H1 (cell line): ENCODE results near the gene PLB1. TPM values are rescaled to one million over a fixed set of nuclear protein-coding genes. Genes with fewer than 3 reads are reported as not detected.

Experiments used
- CBX5 ChIP-seq: fragments of 300-800, 300-1000 bp; sonication (generic); IDR thresholded peaks from 2 replicates; pipeline ENCODE4 v1.7.1; 2016; ENCODE audit warnings: antibody characterized with exemption, low read length, low read depth
- GTF2F1 ChIP-seq: IDR thresholded peaks from 2 replicates; pipeline ENCODE4 v1.6.1; 2012; ENCODE audit warnings: low read depth, low read length, improper control_type of control experiment, borderline replicate concordance
- HDAC6 ChIP-seq: IDR thresholded peaks from one replicate; pipeline ENCODE4 v1.7.1; 2012; ENCODE audit warnings: low read depth, mild to moderate bottlenecking, inconsistent platforms, low read length, moderate library complexity
- NANOG ChIP-seq: IDR thresholded peaks from 2 replicates; pipeline ENCODE4 v1.6.1; 2011; ENCODE audit warnings: low read length, low read depth, mild to moderate bottlenecking, inconsistent platforms; ENCODE audit not compliant: insufficient read depth, poor library complexity, severe bottlenecking
- SUZ12 ChIP-seq: fragments of 200-600 bp; sonication (generic); IDR thresholded peaks from 2 replicates; pipeline ENCODE4 v1.6.1; 2012; ENCODE audit warnings: mild to moderate bottlenecking, inconsistent platforms, low read length, moderate library complexity, mixed read lengths
- polyA plus RNA-seq, 7 experiments: library from polyadenylated mRNA; depleted of rRNA in 3 of 7; stranded (reverse) in 5 of 7; unstranded in 2 of 7; fragments of >200 nt in 5 of 7; fragments of 200-250 nt in 2 of 7; gene quantifications; 1 replicate in 5 of 7; 2 replicates in 1 of 7; 4 replicates in 1 of 7; pipeline versions ENCODE4 v1.2.1 to v1.2.3, GENCODE V29; 2011 to 2013; ENCODE audit warnings: missing spikeins in 2 of 7, mixed read lengths in 2 of 7
- total RNA-seq: library from RNA; stranded (reverse); fragmentation: NEBNext Ultra II Directional; extraction: Animal tissue kit (Norgen Biotek cat#: 25700); gene quantifications from 2 replicates; pipeline ENCODE4 v1.2.1, GENCODE V29; 2021

The PLB1 gene
- total and polyA plus RNA-seq, 2 of the 8 experiments (the other 6 are each of a cell fraction or from before 2014, with no cell fraction given) = 0.20 to 0.36 TPM

DNA sequence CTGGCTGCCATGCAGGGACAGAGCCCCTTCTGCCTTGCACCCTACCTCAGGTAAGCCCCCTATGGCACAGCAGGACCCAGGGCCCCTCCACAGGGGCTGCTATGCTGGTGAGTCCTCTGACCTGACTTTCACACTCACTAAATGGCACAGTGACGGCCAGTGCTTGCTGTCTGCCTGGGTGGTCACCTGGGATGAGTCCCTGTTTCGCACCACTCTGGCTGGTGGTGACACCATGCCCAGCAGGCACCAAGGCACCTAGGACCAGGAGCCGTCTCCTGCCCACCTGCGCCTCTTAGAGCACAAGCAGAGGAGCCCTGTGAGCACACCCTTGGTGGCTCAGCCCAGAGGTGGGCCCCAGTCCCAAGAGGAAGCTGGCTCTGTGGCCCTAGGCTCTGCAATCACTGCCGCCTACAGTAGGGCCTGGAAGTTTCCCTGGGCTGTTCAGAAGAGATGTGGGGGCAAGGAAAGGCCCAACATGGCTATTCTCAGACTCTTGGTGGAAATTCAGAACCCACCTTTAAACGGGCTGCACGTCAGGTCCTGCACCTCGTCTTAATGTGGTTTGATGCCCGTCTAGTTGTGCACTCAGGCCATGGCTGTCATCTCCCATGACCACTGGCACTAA, 96.0 kb downstream of the PLB1 start (continued):
- TF ChIP-seq SUZ12 = no peak
- TF ChIP-seq NANOG = no peak
- no peak for TF ChIP-seq GTF2F1
- TF ChIP-seq CBX5 = no peak
- no peak for TF ChIP-seq HDAC6
- TF ChIP-seq, all 59 proteins: peak for 0
